GM08714 (cell line): ENCODE measurements around the gene SEPTIN12.

Experiments used
- H3K4me3 ChIP-seq: fragments of 200-500 bp; sonication (Bioruptor generic); 2 replicates; pipeline ENCODE4 v1.5.1; 2014; ENCODE audit warnings: mild to moderate bottlenecking, low read length, inconsistent platforms
- ZNF274 ChIP-seq: IDR thresholded peaks from 2 replicates; pipeline ENCODE4 v1.6.1; 2012; ENCODE audit warnings: mild to moderate bottlenecking, low read depth, low read length

The SEPTIN12 gene, protein sequence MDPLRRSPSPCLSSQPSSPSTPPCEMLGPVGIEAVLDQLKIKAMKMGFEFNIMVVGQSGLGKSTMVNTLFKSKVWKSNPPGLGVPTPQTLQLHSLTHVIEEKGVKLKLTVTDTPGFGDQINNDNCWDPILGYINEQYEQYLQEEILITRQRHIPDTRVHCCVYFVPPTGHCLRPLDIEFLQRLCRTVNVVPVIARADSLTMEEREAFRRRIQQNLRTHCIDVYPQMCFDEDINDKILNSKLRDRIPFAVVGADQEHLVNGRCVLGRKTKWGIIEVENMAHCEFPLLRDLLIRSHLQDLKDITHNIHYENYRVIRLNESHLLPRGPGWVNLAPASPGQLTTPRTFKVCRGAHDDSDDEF

DNA sequence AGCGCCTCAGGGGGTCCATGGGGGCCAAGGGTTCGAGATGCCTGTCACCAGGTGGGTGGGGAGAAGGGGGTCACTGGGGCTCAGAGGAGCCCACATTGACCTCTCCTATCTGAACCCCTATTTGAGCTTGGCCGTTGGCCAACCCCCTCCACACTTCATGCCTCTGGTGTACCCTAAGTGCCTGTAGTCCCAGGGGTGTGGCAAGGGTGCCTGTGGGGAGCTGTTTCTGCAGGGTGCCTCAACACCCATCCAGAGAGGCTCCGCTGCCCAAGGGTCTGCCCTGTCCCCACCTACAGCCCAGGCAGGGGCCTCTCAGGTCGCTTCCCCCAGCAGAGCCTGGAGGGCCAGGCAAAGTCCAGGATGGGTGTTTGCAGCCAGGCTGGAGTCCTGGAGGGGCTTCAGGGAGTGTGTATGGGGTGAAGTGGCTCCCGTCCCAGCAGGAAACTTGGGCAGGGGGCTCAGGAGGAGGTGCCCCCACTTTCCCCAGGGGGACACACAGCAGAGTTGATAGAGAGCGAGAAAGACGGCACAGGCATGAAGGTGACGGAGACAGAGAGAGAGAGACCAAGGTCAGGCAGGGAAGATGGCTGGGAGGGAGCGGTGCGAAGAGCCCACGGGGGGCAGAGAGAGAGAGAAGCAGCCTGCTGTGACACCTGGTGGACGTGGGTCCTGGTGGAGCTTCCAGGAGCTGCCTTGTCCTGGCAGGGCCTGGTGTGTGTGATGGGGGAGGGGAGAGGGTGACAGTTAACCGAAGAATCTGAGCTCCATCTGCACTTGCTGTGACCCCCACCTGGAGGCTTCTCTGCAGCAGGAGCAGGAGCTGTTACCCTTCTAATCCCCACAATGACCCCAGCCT lies at the start of gene SEPTIN12:
Gene SEPTIN12, minus strand, starts transcription at position 719 of the 856 bp plus-strand sequence. Its CDS starts 700 bp downstream, at position 19.
- no peak within 1 kb of the TSS for H3K4me3 ChIP-seq

DNA sequence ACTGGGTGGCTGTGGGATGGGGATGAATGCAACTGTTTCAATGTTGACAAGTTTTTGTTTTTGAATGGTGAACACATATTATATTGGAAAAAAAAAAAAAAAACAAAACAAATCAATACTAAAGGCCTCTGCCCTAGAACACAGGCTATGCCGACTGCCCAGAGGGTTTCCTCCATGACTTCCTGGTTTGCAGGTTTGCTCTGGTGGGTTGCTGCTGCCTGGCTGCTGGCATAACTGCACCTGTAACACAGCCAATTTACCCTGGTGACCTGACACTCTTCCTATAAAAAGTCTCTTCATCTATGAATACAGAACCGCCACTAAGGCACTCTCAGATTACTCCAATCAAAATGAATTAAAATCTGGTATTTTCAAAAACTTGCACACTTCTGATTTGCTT lies 48.6 kb upstream of the SEPTIN12 start:
- no peak for TF ChIP-seq ZNF274
- H3K4me3 ChIP-seq: no peak overlapping the region

More for the DNA sequence above, at the start of gene SEPTIN12:
- TF ChIP-seq ZNF274: no peak

DNA sequence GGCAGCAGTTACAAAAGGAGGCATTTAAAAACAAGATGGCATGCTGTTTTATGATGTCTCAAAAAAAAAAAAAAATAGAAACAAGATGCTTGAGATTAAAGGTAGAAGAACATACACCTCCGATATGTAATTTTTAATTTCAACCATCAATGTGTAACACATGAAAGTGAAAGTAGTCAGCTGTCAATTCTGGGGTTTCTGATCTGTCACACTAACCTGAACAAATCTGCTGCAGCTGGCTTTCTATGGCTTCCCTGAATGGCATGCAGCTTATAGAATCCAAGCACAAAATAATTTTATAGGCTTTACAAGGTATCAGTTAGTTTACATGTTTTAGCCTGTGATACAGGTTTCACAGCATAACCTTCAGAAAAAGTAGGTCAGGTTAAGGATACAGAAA lies 45.4 kb upstream of the SEPTIN12 start:
- no peak overlapping the region for H3K4me3 ChIP-seq
- no peak for TF ChIP-seq ZNF274

DNA sequence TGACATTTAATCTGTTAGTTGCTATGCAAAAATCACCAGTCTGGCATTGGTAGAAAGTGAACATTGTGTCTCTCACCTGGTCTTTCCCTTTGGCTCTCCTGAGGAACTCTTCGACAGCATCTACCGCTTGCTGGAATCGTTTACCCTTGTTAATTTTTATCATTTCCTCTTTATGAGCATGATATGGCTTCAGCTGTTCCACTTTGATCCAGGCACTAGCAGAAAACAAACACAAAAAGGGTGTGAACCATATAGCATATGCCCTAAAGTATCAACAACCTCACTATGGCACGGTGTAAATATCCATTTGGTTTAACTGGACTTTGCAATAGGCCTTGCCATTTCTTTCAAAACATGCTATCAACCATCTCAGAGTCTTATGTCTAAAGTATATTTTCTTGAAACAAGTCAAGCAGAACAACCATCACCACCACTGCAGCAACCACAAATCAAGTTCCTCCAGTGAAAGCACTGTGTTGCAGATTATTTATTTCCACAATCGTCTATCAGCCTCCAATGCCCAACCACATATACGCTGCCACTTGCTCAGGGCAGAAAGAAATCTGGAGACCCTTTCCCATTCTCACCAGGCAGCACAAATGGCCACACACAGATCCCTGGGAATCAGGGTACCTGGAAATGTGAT lies 44.7 kb upstream of the SEPTIN12 start:
- TF ChIP-seq ZNF274: no peak
- no peak overlapping the region for H3K4me3 ChIP-seq

DNA sequence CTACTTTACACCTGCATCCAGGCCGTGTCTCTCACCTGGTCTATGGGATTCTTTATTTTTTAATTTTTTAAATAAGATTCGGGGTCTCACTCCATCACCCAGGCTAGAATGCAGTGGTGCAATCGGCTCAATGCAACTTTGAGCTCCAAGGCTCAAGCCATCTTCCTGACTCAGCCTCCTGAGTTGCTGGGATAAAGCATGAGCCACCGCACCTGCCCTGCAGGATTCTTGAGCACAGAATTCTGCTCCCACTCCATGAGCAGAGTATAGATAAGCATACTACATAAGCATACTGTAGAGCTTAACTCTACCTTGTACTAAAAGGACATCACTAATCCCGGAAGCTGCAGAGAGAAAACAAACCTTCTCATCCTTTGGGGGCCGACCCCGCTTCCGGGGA lies 43.5 kb upstream of the SEPTIN12 start:
- H3K4me3 ChIP-seq: no peak overlapping the region
- TF ChIP-seq ZNF274: no peak

DNA sequence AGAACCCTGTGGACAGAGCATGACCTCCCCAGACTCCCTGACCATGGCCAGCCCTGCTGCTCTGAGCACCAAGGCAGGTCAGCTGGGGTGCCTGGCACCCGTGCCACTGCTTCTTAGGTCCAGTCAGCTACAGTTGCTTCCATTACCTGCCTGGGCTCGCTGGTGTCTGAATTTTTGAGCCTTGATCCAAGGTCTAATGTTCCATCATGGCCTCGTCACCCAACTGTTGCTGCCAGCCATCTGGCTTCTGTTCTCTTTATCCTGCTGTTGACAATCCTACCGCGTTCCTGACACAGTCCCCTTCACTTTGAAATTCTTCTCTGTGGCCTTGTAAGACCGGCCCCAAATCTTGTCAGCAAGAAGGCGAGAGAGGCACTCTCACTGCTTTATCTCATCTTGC lies 42.3 kb upstream of the SEPTIN12 start:
- no peak for TF ChIP-seq ZNF274
- no peak overlapping the region for H3K4me3 ChIP-seq

DNA sequence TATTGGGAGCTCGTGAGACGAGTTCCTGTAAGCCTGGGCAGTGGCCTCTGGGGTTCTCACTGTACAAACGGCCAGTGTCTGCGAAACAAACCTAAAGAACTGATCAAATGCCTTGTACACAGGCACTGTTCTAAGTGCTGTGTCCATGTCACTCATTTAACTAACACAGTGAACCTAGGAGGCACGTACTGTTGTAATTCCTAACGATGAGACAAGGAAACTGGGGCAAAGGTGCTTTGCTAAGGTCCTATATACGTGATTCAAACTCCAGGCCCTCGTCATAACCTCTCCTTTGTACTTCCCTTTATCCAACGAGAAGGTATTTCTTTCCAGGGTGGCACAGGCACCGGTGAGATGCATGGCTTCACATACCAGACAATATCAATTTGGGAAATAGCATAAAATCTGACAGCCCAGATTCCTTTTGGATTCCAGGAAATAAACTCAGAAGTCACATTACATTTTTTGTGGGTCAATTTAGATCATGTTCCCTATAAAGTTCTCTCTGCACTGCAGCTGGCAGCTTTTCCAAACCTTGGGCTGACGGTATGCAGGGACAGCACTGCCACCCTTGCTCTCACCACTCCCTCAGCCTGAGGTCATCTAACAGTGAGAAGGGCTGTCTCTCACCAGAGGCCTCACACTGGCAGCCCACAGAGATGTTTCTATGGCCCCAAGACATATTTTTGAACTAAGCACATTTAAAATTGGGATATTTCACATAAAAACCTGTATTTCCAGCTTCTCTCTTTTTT lies 40.6 kb upstream of the SEPTIN12 start:
- no peak for TF ChIP-seq ZNF274
- no peak overlapping the region for H3K4me3 ChIP-seq

DNA sequence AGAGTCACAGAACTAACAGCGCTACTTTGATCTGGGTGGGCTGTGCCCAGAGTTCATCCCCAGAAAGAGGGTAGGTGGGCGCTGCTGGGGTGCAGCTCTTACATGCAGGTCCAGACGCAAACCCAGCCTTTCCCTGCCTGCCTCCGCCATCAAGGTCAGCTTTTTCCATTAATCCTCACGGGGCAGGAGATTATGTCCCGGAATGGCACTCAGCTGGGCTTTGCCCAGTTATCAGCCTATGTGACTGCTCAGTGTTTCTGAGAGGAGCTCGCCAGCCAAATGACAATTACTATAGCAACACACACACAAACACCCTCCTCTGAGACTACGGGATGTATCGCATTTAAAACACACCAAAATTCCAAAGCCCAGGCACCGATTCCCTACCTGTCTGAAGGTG lies 38.8 kb upstream of the SEPTIN12 start:
- H3K4me3 ChIP-seq: no peak overlapping the region
- no peak for TF ChIP-seq ZNF274

DNA sequence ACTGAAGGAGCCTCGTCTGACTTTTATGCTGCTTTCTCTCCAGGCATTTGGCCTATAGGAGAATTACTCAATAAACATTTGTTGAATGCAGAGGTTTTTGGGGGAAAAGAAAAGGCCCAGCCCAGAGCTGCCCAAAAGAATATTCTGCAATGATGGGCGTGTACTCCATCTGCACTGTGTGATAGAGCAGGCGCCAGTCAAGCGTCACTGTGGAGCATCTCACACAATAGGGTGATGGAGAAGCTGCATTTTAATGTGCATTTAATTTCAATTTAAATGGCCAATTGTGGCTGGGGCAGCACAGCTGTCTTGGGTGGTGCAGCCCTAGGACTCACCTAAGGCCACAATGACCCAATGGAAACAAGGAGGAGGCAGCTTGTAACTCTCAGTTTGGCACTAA lies 38.4 kb upstream of the SEPTIN12 start:
- no peak for TF ChIP-seq ZNF274
- no peak overlapping the region for H3K4me3 ChIP-seq

DNA sequence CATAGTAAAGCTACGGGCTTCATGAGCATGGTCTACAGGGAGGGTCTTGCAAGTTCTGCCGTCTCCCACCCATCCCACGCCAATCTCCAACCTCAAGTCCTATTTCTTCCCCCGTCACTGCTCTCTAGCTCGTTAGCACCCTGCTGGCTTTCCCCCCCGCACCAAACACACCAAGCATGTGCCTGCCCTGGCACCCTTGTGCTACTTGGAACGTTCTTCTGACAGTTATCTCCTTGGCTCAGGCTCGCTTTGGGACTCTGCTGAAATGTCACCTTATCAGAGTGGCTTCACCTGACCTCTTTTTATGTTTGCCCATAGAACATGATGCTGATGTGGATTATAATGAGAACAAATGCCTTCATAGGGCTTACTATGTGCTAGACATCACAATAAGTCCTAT lies 37.1 kb upstream of the SEPTIN12 start:
- no peak overlapping the region for H3K4me3 ChIP-seq
- TF ChIP-seq ZNF274: no peak

DNA sequence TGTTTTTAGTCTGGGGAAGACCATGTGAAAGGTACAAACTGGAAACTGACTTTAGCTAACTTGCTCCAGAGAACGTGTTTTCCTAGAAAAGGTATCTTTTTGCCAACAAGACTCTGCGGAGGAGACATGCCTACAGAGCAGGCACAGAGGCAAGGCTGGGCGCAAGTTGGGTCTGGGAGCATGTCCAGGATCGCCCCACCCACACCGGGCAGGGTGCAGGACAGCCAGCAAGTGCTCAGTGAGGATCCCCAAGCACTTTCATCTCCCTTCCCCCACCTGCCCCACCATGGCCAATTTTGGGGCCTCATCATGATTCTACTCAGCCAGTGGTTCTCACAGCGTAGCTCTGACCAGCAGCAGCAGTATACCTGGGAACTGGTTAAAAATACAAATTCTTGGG lies 32.5 kb upstream of the SEPTIN12 start:
- no peak for TF ChIP-seq ZNF274

DNA sequence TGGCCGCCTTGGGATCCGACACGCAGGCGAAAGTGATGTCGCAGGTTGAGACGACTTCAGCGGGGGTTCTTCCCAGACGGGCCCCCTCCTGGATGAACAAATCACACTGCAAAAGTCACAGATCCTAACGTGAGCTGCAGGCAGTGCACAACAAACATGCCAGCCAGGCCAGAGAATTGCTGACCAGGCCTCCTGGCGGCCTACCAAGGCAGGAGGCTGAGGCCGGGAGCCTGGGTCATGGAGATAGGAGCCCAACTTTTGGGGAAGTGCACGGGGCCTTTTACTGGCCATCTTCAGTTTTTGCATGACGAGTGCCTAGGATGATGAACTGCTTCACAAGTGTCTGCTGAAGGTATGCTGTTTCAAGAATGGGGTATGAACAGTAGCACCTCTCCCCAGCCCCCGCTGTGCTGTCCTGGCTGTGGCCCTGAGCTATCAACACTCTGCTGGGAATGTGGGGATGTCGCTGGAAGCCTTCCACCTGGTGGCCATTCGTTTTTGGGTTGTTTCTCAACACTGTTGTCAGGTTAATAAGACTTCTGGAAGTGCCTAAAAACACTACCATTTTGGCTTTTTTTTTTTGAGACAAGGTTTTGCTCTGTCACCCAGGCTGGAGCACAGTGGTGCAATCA lies 26.5 kb upstream of the SEPTIN12 start:
- TF ChIP-seq ZNF274: no peak
- no peak overlapping the region for H3K4me3 ChIP-seq

More for the DNA sequence above, 32.5 kb upstream of the SEPTIN12 start:
- no peak overlapping the region for H3K4me3 ChIP-seq

DNA sequence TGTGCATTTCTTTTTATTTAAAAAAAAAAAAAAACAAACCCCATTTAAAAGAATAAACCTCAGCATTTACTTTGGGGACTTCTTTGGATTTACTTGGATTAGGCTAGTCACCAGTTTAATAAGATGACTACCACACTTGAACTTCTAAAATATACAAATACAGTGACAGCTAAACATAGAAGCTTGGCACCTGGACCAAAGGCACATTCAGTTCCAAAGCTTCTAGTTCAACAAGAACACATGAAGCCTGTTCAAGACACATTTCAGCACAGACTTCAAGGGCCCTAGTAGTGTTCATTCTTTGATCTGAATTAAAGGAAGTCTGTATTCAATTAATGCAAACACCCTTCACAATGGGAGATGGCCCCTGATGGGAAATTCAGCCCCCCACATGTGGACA lies 25.9 kb upstream of the SEPTIN12 start:
- H3K4me3 ChIP-seq: no peak overlapping the region
- TF ChIP-seq ZNF274: no peak
